Neutrophil (primary cell): ENCODE results near the gene CAVIN1.
"Not testable (repeated sequence)": the region's sequence is repeated elsewhere in the genome, so short reads cannot be mapped to it uniquely, and the experiment has no call there.

ENCODE experiments used
- H3K27ac ChIP-seq: fragments of 200-600 bp; sonication (generic); 2 replicates; pipeline ENCODE4 v1.5.1; 2016; ENCODE audit warnings: mild to moderate bottlenecking, moderate library complexity
- H3K27me3 ChIP-seq: fragments of 200-600 bp; sonication (generic); 2 replicates; pipeline ENCODE4 v1.6.0; 2016; ENCODE audit warnings: mild to moderate bottlenecking
- H3K36me3 ChIP-seq: fragments of 200-600 bp; sonication (generic); 2 replicates; pipeline ENCODE4 v1.5.1; 2017
- H3K4me1 ChIP-seq, 2 experiments: fragments of 200-600 bp in 1 of 2; sonication (generic) in 1 of 2; 1 replicate in 1 of 2; 2 replicates in 1 of 2; pipeline versions ENCODE4 v1.5.1 to v1.6.1; 2013 to 2016; ENCODE audit warnings: low read depth in 1 of 2, low read length in 1 of 2, mild to moderate bottlenecking in 1 of 2, moderate library complexity in 1 of 2; ENCODE audit not compliant: control insufficient read depth in 1 of 2, insufficient read depth in 1 of 2
- H3K4me3 ChIP-seq, 2 experiments: fragments of 200-600 bp in 1 of 2; sonication (generic) in 1 of 2; 1 replicate in 1 of 2; 2 replicates in 1 of 2; pipeline ENCODE4 v1.5.1; 2013 to 2016; ENCODE audit warnings: low read depth in 1 of 2, low read length in 1 of 2, mild to moderate bottlenecking in 1 of 2, moderate library complexity in 1 of 2
- H3K9me3 ChIP-seq: fragments of 200-600 bp; sonication (generic); 2 replicates; pipeline ENCODE4 v1.5.1; 2016
- TF ChIP-seq, protein P1 (sequence below): fragments of 200-600 bp; sonication (generic); IDR thresholded peaks from 2 replicates; pipeline ENCODE4 v1.5.1; 2016; ENCODE audit warnings: antibody characterized with exemption

The CAVIN1 gene

DNA sequence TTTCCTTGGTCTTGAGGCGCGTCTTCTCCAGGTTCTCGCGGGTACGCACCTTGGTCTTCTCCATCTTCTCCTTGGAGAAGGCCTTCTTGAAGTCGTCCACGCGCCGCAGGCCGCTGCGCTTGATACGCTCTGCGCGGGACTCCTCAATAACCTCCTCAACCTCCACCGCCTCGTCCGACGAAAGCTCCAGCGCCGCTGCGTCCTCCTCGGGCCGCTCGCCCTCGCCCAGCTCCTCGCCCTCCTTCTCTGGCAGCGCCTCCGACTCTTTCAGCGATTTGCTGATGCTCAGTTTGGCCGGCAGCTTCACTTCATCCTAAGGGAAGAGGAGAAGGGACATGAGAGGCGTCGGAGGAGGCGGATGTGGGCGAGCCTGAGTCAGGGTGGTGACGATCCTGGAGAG, 18.0 kb downstream of the CAVIN1 start:
- no peaks in the 10 kb centered on the region for H3K9me3 ChIP-seq
- H3K27ac ChIP-seq: no peak overlapping the region
- peaks cover 17 to 20% of the 10 kb centered on the region in 2 experiments for H3K4me1 ChIP-seq

DNA sequence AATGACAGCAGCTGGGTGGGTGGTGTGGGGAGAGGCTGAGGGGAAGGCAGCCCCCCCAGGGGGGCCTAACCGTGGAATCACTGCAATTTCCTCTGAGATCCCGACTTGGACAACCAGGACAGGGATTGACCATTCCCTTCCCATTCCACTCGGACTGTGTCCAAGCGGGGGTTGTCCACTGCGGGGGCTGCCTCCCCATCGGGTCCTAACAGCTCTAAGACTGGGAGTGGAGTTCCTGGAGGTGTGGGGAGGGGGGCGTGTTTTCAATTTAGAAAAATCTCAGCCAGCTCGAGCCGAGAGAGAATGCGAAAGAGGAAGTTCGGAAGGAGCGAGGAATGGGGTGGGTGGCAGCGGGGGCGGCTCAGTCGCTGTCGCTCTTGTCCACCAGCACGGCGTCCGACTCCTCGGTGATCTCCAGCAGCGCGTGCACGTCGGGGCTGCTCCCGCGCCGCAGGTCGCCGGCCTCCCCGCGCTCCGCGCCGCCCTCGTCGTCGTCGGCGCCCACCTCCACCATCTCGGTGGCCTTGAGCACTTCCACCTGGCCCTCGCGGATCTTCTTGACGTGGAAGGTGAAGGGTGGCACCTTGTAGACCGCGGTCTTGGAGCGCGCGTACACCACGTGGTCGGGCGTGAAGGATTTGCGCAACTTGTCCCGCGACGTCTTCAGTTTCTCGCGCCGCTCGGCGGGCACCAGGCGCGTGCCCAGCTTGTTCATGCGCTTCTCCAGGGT, 18.6 kb downstream of the CAVIN1 start:
- Histone ChIP-seq H3K36me3 (no peaks in the 10 kb centered on the region), H3K27me3 (no peaks in the 10 kb centered on the region), H3K4me1 (peaks cover 17 to 20% of the 10 kb centered on the region in 2 experiments), H3K27ac (no peak overlapping the region), H3K4me3 (no peak overlapping the region), H3K9me3 (no peaks in the 10 kb centered on the region)
- TF ChIP-seq, protein P1, sequence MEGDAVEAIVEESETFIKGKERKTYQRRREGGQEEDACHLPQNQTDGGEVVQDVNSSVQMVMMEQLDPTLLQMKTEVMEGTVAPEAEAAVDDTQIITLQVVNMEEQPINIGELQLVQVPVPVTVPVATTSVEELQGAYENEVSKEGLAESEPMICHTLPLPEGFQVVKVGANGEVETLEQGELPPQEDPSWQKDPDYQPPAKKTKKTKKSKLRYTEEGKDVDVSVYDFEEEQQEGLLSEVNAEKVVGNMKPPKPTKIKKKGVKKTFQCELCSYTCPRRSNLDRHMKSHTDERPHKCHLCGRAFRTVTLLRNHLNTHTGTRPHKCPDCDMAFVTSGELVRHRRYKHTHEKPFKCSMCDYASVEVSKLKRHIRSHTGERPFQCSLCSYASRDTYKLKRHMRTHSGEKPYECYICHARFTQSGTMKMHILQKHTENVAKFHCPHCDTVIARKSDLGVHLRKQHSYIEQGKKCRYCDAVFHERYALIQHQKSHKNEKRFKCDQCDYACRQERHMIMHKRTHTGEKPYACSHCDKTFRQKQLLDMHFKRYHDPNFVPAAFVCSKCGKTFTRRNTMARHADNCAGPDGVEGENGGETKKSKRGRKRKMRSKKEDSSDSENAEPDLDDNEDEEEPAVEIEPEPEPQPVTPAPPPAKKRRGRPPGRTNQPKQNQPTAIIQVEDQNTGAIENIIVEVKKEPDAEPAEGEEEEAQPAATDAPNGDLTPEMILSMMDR: no peak

More for the DNA sequence above, 18.0 kb downstream of the CAVIN1 start:
- TF ChIP-seq, protein P1: no peak
- no peaks in the 10 kb centered on the region for H3K36me3 ChIP-seq
- no peaks in the 10 kb centered on the region for H3K27me3 ChIP-seq
- H3K4me3 ChIP-seq: no peak overlapping the region

DNA sequence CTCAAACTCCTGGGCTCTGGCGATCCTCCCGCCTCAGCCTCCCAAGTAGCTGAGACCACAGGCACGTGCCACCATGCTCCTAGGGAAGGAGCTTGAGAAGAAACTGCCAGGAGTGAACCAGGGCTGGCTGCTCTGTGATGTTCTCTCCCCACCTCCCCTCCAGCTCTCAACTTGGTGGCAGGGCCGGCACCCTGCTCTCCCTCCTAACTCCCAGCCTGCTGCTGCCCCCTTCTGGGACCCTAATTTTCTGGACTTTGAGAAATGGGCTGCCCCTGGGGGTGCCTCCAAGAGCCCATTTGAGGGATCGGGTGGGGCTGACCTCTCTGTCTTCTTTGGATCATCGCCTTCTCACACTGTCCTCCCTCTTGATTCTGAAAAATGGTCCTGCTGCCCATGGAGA, 19.9 kb downstream of the CAVIN1 start:
- Histone ChIP-seq H3K9me3 (no peaks in the 10 kb centered on the region), H3K27me3 (no peaks in the 10 kb centered on the region), H3K4me1 (peaks cover 17 to 20% of the 10 kb centered on the region in 2 experiments), H3K36me3 (no peaks in the 10 kb centered on the region), H3K4me3 (no peak overlapping the region), H3K27ac (no peak overlapping the region)
- TF ChIP-seq, protein P1: no peak

DNA sequence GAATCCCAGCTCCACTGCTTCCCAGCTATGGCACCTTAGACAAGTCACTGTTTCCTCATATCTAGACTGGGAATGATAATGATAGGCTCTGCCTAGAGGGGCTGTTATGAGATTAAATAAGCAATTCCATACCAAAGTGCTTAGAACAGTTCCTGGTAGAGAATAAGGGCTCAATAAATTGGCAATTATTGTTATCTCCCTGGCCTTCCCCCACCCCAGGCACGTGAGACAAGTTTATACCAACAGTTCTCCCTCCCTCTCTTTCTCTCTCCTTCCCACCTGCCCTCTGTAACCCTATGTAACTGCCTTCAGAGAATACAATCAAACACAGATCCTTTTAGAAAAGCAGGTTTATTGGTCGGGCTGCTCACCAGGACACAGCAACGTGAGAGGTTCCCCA, 20.9 kb downstream of the CAVIN1 start:
- no peak overlapping the region for H3K27ac ChIP-seq
- H3K27me3 ChIP-seq: no peaks in the 10 kb centered on the region
- TF ChIP-seq, protein P1: no peak
- H3K4me3 ChIP-seq: no peak overlapping the region
- no peaks in the 10 kb centered on the region for H3K36me3 ChIP-seq
- H3K9me3 ChIP-seq: no peaks in the 10 kb centered on the region
- H3K4me1 ChIP-seq: peaks cover 12 to 14% of the 10 kb centered on the region in 2 experiments

DNA sequence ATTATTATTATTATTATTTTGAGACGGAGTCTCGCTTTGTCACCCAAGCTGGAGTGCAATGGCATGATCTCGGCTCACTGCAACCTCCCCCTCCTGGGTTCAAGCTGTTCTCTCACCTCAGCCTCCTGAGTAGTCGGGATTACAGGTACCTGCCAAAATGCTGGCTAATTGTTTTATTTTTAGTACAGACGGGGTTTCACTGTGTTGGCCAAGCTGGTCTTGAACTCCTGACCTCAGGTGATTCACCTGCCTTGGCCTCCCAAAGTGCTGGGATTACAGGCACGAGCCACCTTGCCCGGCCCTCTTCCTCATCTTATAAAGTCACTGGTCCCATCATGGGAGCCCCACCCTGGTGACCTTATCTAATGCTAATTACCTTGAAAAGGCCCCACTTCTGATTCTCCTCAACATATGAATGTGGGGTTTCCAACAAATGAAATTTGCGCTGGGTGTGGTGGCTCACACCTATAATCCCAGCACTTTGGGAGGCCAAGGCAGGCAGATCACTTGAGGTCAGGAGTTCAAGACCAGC, 22.1 kb downstream of the CAVIN1 start:
- H3K9me3 ChIP-seq, H3K36me3 ChIP-seq, H3K27ac ChIP-seq, H3K4me3 ChIP-seq, H3K4me1 ChIP-seq, H3K27me3 ChIP-seq: not testable (repeated sequence)

DNA sequence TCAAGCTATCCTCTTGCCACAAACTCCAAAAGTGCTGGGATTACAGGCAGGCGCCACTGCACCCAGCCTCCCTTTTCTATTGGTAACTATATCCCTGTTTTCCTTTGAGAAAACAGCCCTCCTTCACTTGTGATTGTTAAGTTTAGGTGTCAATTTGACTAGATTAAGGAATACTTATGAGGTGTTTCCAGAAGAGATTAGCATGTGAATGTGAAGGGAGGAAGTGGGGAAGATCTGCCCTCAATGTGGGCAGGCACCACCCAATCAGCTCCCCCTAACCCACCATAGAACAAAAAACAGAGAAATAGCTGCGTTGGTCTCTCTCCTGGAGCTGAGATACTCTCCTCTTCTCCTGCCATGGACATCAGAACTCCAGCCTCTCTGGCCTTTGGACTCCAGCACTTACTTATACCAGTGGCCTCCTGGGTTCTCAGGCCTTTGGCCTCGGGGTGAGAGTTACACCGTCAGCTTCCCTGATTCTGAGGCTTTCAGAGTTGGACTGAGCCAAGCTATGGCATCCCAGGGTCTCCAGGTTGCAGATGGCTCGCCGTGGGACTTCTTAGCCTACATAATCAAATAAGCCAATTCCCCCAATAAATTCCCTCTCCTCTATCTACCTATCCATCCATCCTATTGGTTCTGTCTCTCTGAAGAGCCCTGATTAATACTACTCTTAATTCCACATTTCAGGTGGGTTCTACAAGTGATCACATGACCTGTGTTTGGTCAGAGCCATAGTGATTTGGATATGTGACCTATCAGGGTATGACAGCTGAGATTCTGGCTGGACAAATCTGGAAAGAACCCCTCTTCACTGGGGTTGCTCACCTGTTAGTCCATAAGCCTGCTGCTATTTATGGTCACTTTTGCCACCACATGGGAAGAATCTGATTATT, 22.9 kb downstream of the CAVIN1 start:
- Histone ChIP-seq H3K4me3 (no peak overlapping the region), H3K4me1 (peaks cover 7 to 12% of the 10 kb centered on the region in 2 experiments), H3K36me3 (no peaks in the 10 kb centered on the region), H3K27me3 (no peaks in the 10 kb centered on the region), H3K27ac (no peak overlapping the region), H3K9me3 (no peaks in the 10 kb centered on the region)
- TF ChIP-seq, protein P1: no peak
